Testis (tissue), 2 donors: ENCODE data around the gene MAGI2.
"Not testable (repeated sequence)": the region's sequence is repeated elsewhere in the genome, so short reads cannot be mapped to it uniquely, and the experiment has no call there.

Experiments used
- POLR2A ChIP-seq: fragments of 450-650 bp; IDR thresholded peaks from one replicate; pipeline ENCODE4 v1.6.1; 2017; ENCODE audit warnings: antibody characterized with exemption, mild to moderate bottlenecking, moderate library complexity
- TF ChIP-seq, protein P1 (sequence below), 3 experiments: fragments of 450-650 bp in 2 of 3; fragments of 200-600 bp in 1 of 3; sonication (generic) in 1 of 3; IDR thresholded peaks; one replicate each; pipeline ENCODE4 v1.5.1; 2016 to 2019; ENCODE audit warnings: antibody characterized with exemption in 3 of 3, mild to moderate bottlenecking in 2 of 3, moderate library complexity in 1 of 3

GRCh38 chr7:78240179-78240578 is 1213.3 kb downstream of the MAGI2 start:
- TF ChIP-seq, protein P1, sequence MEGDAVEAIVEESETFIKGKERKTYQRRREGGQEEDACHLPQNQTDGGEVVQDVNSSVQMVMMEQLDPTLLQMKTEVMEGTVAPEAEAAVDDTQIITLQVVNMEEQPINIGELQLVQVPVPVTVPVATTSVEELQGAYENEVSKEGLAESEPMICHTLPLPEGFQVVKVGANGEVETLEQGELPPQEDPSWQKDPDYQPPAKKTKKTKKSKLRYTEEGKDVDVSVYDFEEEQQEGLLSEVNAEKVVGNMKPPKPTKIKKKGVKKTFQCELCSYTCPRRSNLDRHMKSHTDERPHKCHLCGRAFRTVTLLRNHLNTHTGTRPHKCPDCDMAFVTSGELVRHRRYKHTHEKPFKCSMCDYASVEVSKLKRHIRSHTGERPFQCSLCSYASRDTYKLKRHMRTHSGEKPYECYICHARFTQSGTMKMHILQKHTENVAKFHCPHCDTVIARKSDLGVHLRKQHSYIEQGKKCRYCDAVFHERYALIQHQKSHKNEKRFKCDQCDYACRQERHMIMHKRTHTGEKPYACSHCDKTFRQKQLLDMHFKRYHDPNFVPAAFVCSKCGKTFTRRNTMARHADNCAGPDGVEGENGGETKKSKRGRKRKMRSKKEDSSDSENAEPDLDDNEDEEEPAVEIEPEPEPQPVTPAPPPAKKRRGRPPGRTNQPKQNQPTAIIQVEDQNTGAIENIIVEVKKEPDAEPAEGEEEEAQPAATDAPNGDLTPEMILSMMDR (IDR thresholded peaks at IDR 0.05) = not testable (repeated sequence)
- TF ChIP-seq POLR2A = not testable (repeated sequence)
